ENCODE results near the gene HIC1. TPM values are rescaled to one million over a fixed set of nuclear protein-coding genes. Genes with fewer than 3 reads are reported as not detected.

The HIC1 gene
- total RNA-seq, 1 experiment from 2014 or later = 0.59 TPM

GRCh38 chr17:2051933-2052559, 2.9 kb upstream of the HIC1 start:
- Histone ChIP-seq H3K9me3 (no peaks in the 10 kb centered on the region), H3K4me3 (ENCODE audit: low read depth, low read length) (no peak overlapping the region), H3K27me3 (replicated peaks; ENCODE audit: control insufficient read depth, insufficient read depth, low read length) (no peaks in the 10 kb centered on the region), H3K4me1 (peaks cover 16% of the 10 kb centered on the region), H3K36me3 (ENCODE audit: control insufficient read depth, insufficient read depth, low read length) (no peaks in the 10 kb centered on the region)
- CTCF ChIA-PET = interaction anchor here (1.0 to 1.2 kb wide), 2 partner anchors 143 to 193 kb away, joined by 3 to 4 read pairs; no protein-coding TSS in a partner anchor
- BruUV-seq (replicated peaks) = no TSS peak
- peak overlapping the region; percentile 70 for H3K4me3 Mint-ChIP-seq (ENCODE audit: unreplicated experiment)
- intact Hi-C loops (cut with micrococcal nuclease; ENCODE audit: unreplicated experiment) = loop anchor here (5.0 to 10.0 kb wide), 3 partner anchors 120 to 300 kb away; no protein-coding TSS in a partner anchor
- DNase-seq = no peak
- POLR2A ChIA-PET = no interaction called here
- peaks cover 12% of the 10 kb centered on the region for H3K27me3 Mint-ChIP-seq (ENCODE audit: insufficient read depth, unreplicated experiment)
- H3K36me3 Mint-ChIP-seq (ENCODE audit: insufficient read depth, unreplicated experiment) = peaks cover 23% of the 10 kb centered on the region
- H3K4me1 Mint-ChIP-seq (ENCODE audit: low read depth, unreplicated experiment) = no peaks in the 10 kb centered on the region
- no peak overlapping the region for H3K27ac Mint-ChIP-seq (ENCODE audit: unreplicated experiment)
- no peak for TF ChIP-seq CTCF (IDR thresholded peaks at IDR 0.05; ENCODE audit: insufficient read depth in 1 of 2, low read depth in 1 of 2, low read length in 1 of 2, severe bottlenecking in 1 of 2, unreplicated experiment in 1 of 2)
- no peaks in the 10 kb centered on the region for H3K9me3 Mint-ChIP-seq (ENCODE audit: unreplicated experiment)

- no peaks in the 10 kb centered on the region for H3K4me1 Mint-ChIP-seq (ENCODE audit: low read depth, unreplicated experiment)
- Histone ChIP-seq H3K4me3 (ENCODE audit: low read depth, low read length) (peak overlapping the region; percentile 73), H3K27me3 (replicated peaks; ENCODE audit: control insufficient read depth, insufficient read depth, low read length) (no peaks in the 10 kb centered on the region), H3K4me1 (peaks cover 16% of the 10 kb centered on the region), H3K36me3 (ENCODE audit: control insufficient read depth, insufficient read depth, low read length) (no peaks in the 10 kb centered on the region), H3K9me3 (no peaks in the 10 kb centered on the region)
- peaks cover 23% of the 10 kb centered on the region for H3K36me3 Mint-ChIP-seq (ENCODE audit: insufficient read depth, unreplicated experiment)
- DNase-seq = peak; percentile 78 to 87
- POLR2A ChIA-PET = interaction anchor here (0.7 to 0.8 kb wide), 2 partner anchors 192 to 283 kb away, joined by 3 to 16 read pairs; partner anchors contain the start of gene TSR1
- no peak overlapping the region for H3K27ac Mint-ChIP-seq (ENCODE audit: unreplicated experiment)
- peaks cover 12% of the 10 kb centered on the region for H3K27me3 Mint-ChIP-seq (ENCODE audit: insufficient read depth, unreplicated experiment)
- intact Hi-C loops (cut with micrococcal nuclease; ENCODE audit: unreplicated experiment) = loop anchor here (1.0 to 10.0 kb wide), 4 partner anchors 119 to 299 kb away; no protein-coding TSS in a partner anchor
- no TSS peak for BruUV-seq (replicated peaks)
- H3K9me3 Mint-ChIP-seq (ENCODE audit: unreplicated experiment) = no peaks in the 10 kb centered on the region
- peak; percentile 60 to 69 for TF ChIP-seq CTCF (IDR thresholded peaks at IDR 0.05; ENCODE audit: insufficient read depth in 1 of 2, low read depth in 1 of 2, low read length in 1 of 2, severe bottlenecking in 1 of 2, unreplicated experiment in 1 of 2)
- CTCF ChIA-PET = interaction anchor here (0.7 to 3.7 kb wide), 9 partner anchors 41 to 366 kb away, joined by 3 to 57 read pairs (median 5); no protein-coding TSS in a partner anchor
- peak overlapping the region; percentile 76 for H3K4me3 Mint-ChIP-seq (ENCODE audit: unreplicated experiment)
These were observed 1.3 kb upstream of the HIC1 start for GRCh38 chr17:2053380-2054261.

- intact Hi-C loops (cut with micrococcal nuclease; ENCODE audit: unreplicated experiment) = loop anchor here (5.0 to 10.0 kb wide), 3 partner anchors 118 to 298 kb away; no protein-coding TSS in a partner anchor
- H3K4me3 ChIP-seq (ENCODE audit: low read depth, low read length) = peak overlapping the region; percentile 73
- ChIA-PET POLR2A (interaction anchor here (0.5 to 0.8 kb wide), 2 partner anchors 282 to 288 kb away, joined by 3 read pairs; partner anchors contain the start of gene TSR1), CTCF (interaction anchor here (0.5 to 3.7 kb wide), 17 partner anchors 9 to 732 kb away, joined by 3 to 57 read pairs (median 3); no protein-coding TSS in a partner anchor)
- no peaks in the 10 kb centered on the region for H3K9me3 ChIP-seq
- H3K36me3 ChIP-seq (ENCODE audit: control insufficient read depth, insufficient read depth, low read length) = no peaks in the 10 kb centered on the region
- no TSS peak for BruUV-seq (replicated peaks)
- Mint-ChIP-seq H3K9me3 (ENCODE audit: unreplicated experiment) (no peaks in the 10 kb centered on the region), H3K36me3 (ENCODE audit: insufficient read depth, unreplicated experiment) (peaks cover 23% of the 10 kb centered on the region), H3K27ac (ENCODE audit: unreplicated experiment) (no peak overlapping the region), H3K4me3 (ENCODE audit: unreplicated experiment) (peak overlapping the region; percentile 76), H3K27me3 (ENCODE audit: insufficient read depth, unreplicated experiment) (peaks cover 12% of the 10 kb centered on the region), H3K4me1 (ENCODE audit: low read depth, unreplicated experiment) (no peaks in the 10 kb centered on the region)
- H3K4me1 ChIP-seq = peaks cover 10% of the 10 kb centered on the region
- no peak for DNase-seq
- no peak for TF ChIP-seq CTCF (IDR thresholded peaks at IDR 0.05; ENCODE audit: insufficient read depth in 1 of 2, low read depth in 1 of 2, low read length in 1 of 2, severe bottlenecking in 1 of 2, unreplicated experiment in 1 of 2)
- no peaks in the 10 kb centered on the region for H3K27me3 ChIP-seq (replicated peaks; ENCODE audit: control insufficient read depth, insufficient read depth, low read length)
These were observed 716 bp upstream of the HIC1 start for GRCh38 chr17:2054262-2054511.

All from Caco-2 (cell line).